ENCODE measurements around the gene RUFY1.
"Not testable (repeated sequence)": the region's sequence is repeated elsewhere in the genome, so short reads cannot be mapped to it uniquely, and the experiment has no call there.

The RUFY1 gene

GRCh38 chr5:179534431-179534830, 15.9 kb upstream of the RUFY1 start:
- H3K4me3 ChIP-seq (ENCODE audit: low read length in 2 of 2) = no peak overlapping the region
- no peak overlapping the region for H4K8ac ChIP-seq (ENCODE audit: low read depth, low read length)
- H3K27ac ChIP-seq (replicated peaks; ENCODE audit: low read length) = no peak overlapping the region
- no peak overlapping the region for H3K14ac ChIP-seq (ENCODE audit: low read length)
- no peak overlapping the region for H2BK15ac ChIP-seq (ENCODE audit: low read length)
- no peaks in the 10 kb centered on the region for H3K79me1 ChIP-seq (ENCODE audit: low read depth, low read length)
- H4K91ac ChIP-seq (ENCODE audit: low read depth, low read length, poor library complexity) = no peak overlapping the region
- no peak overlapping the region for H2BK5ac ChIP-seq (ENCODE audit: low read length)
- no peak overlapping the region for H3K23ac ChIP-seq (ENCODE audit: low read depth, low read length, poor library complexity)
- peaks cover 0 to 7% of the 10 kb centered on the region in 2 donors for H3K9me3 ChIP-seq (replicated peaks in 1 of 2; ENCODE audit: control insufficient read depth in 2 of 2, insufficient read depth in 1 of 2, low read depth in 1 of 2, low read length in 2 of 2)
- no peak overlapping the region for H2AFZ ChIP-seq (ENCODE audit: low read length)
- H3K36me3 ChIP-seq (replicated peaks in 1 of 2; ENCODE audit: control insufficient read depth in 2 of 2, insufficient read depth in 2 of 2, low read length in 2 of 2) = no peaks in the 10 kb centered on the region
- no CpG with 5 or more reads among the region's 12 CpGs for WGBS, 2 donors (ENCODE audit: extremely low coverage in 2 of 2, insufficient read length in 2 of 2, insufficient replicate concordance in 1 of 2)
- H3K9ac ChIP-seq (ENCODE audit: low read depth, low read length, poor library complexity) = no peak overlapping the region
- H3K4ac ChIP-seq (ENCODE audit: low read length) = no peak overlapping the region
- H2BK120ac ChIP-seq (ENCODE audit: low read depth, low read length) = no peak overlapping the region
- no peak for DNase-seq (ENCODE audit: low spot score)
- H3K4me2 ChIP-seq (ENCODE audit: insufficient read depth, low read length, poor library complexity, severe bottlenecking) = no peak overlapping the region
- no peak overlapping the region for H3K18ac ChIP-seq (ENCODE audit: low read length)
- H2AK5ac ChIP-seq (ENCODE audit: low read depth, low read length) = no peak overlapping the region
- H3K4me1 ChIP-seq (ENCODE audit: control insufficient read depth in 2 of 2, insufficient read depth in 1 of 2, low read depth in 1 of 2, low read length in 2 of 2) = no peaks in the 10 kb centered on the region
- H3K27me3 ChIP-seq (ENCODE audit: control insufficient read depth in 3 of 3, insufficient read depth in 3 of 3, low read depth in 1 of 3, low read length in 3 of 3) = no peaks in the 10 kb centered on the region
- no peak overlapping the region for H2BK12ac ChIP-seq (ENCODE audit: low read length)

- no peaks in the 10 kb centered on the region for H3K36me3 ChIP-seq (replicated peaks in 1 of 2; ENCODE audit: control insufficient read depth in 2 of 2, insufficient read depth in 2 of 2, low read length in 2 of 2)
- H3K9ac ChIP-seq (ENCODE audit: low read depth, low read length, poor library complexity) = no peak overlapping the region
- no peak overlapping the region for H3K27ac ChIP-seq (replicated peaks; ENCODE audit: low read length)
- H3K4me3 ChIP-seq (ENCODE audit: low read length in 2 of 2) = no peak overlapping the region
- H2BK12ac ChIP-seq (ENCODE audit: low read length) = no peak overlapping the region
- H3K18ac ChIP-seq (ENCODE audit: low read length) = no peak overlapping the region
- no peak overlapping the region for H3K4me2 ChIP-seq (ENCODE audit: insufficient read depth, low read length, poor library complexity, severe bottlenecking)
- H2AFZ ChIP-seq (ENCODE audit: low read length) = no peak overlapping the region
- H4K8ac ChIP-seq (ENCODE audit: low read depth, low read length) = no peak overlapping the region
- H2BK15ac ChIP-seq (ENCODE audit: low read length) = no peak overlapping the region
- H2AK5ac ChIP-seq (ENCODE audit: low read depth, low read length) = no peak overlapping the region
- no peaks in the 10 kb centered on the region for H3K9me3 ChIP-seq (replicated peaks in 1 of 2; ENCODE audit: control insufficient read depth in 2 of 2, insufficient read depth in 1 of 2, low read depth in 1 of 2, low read length in 2 of 2)
- H4K91ac ChIP-seq (ENCODE audit: low read depth, low read length, poor library complexity) = no peak overlapping the region
- no peak overlapping the region for H3K23ac ChIP-seq (ENCODE audit: low read depth, low read length, poor library complexity)
- no peak overlapping the region for H3K14ac ChIP-seq (ENCODE audit: low read length)
- no peak for DNase-seq (ENCODE audit: low spot score)
- H2BK120ac ChIP-seq (ENCODE audit: low read depth, low read length) = no peak overlapping the region
- H2BK5ac ChIP-seq (ENCODE audit: low read length) = no peak overlapping the region
- H3K27me3 ChIP-seq (ENCODE audit: control insufficient read depth in 3 of 3, insufficient read depth in 3 of 3, low read depth in 1 of 3, low read length in 3 of 3) = no peaks in the 10 kb centered on the region
- no CpG with 5 or more reads among the region's 6 CpGs for whole genome bisulfite sequencing, 2 donors (ENCODE audit: extremely low coverage in 2 of 2, insufficient read length in 2 of 2, insufficient replicate concordance in 1 of 2)
- no peak overlapping the region for H3K4ac ChIP-seq (ENCODE audit: low read length)
- no peaks in the 10 kb centered on the region for H3K4me1 ChIP-seq (ENCODE audit: control insufficient read depth in 2 of 2, insufficient read depth in 1 of 2, low read depth in 1 of 2, low read length in 2 of 2)
- H3K79me1 ChIP-seq (ENCODE audit: low read depth, low read length) = no peaks in the 10 kb centered on the region
Measured at GRCh38 chr5:179536676-179537075, 13.7 kb upstream of the RUFY1 start.

- Histone ChIP-seq H3K36me3 (replicated peaks in 1 of 2; ENCODE audit: control insufficient read depth in 2 of 2, insufficient read depth in 2 of 2, low read length in 2 of 2) (no peaks in the 10 kb centered on the region), H3K23ac (ENCODE audit: low read depth, low read length, poor library complexity) (no peak overlapping the region), H3K27ac (replicated peaks; ENCODE audit: low read length) (no peak overlapping the region), H3K4me1 (ENCODE audit: control insufficient read depth in 2 of 2, insufficient read depth in 1 of 2, low read depth in 1 of 2, low read length in 2 of 2) (no peaks in the 10 kb centered on the region), H2AFZ (ENCODE audit: low read length) (no peak overlapping the region), H4K91ac (ENCODE audit: low read depth, low read length, poor library complexity) (no peak overlapping the region), H3K4me3 (ENCODE audit: low read length in 2 of 2) (no peak overlapping the region), H2BK12ac (ENCODE audit: low read length) (no peak overlapping the region), H2BK120ac (ENCODE audit: low read depth, low read length) (no peak overlapping the region), H3K9me3 (replicated peaks in 1 of 2; ENCODE audit: control insufficient read depth in 2 of 2, insufficient read depth in 1 of 2, low read depth in 1 of 2, low read length in 2 of 2) (no peaks in the 10 kb centered on the region), H4K8ac (ENCODE audit: low read depth, low read length) (no peak overlapping the region), H2AK5ac (ENCODE audit: low read depth, low read length) (no peak overlapping the region), H3K18ac (ENCODE audit: low read length) (no peak overlapping the region), H3K4ac (ENCODE audit: low read length) (no peak overlapping the region), H3K27me3 (ENCODE audit: control insufficient read depth in 3 of 3, insufficient read depth in 3 of 3, low read depth in 1 of 3, low read length in 3 of 3) (no peaks in the 10 kb centered on the region), H2BK15ac (ENCODE audit: low read length) (no peak overlapping the region), H3K79me1 (ENCODE audit: low read depth, low read length) (no peaks in the 10 kb centered on the region), H2BK5ac (ENCODE audit: low read length) (no peak overlapping the region), H3K4me2 (ENCODE audit: insufficient read depth, low read length, poor library complexity, severe bottlenecking) (no peak overlapping the region), H3K14ac (ENCODE audit: low read length) (no peak overlapping the region), H3K9ac (ENCODE audit: low read depth, low read length, poor library complexity) (no peak overlapping the region)
- DNase-seq (ENCODE audit: low spot score) = no peak
- no CpG with 5 or more reads among the region's 7 CpGs for WGBS, 2 donors (ENCODE audit: extremely low coverage in 2 of 2, insufficient read length in 2 of 2, insufficient replicate concordance in 1 of 2)
Measured at GRCh38 chr5:179542170-179542569, 8.2 kb upstream of the RUFY1 start.

- H3K23ac ChIP-seq (ENCODE audit: low read depth, low read length, poor library complexity); H3K27me3 ChIP-seq (ENCODE audit: control insufficient read depth in 3 of 3, insufficient read depth in 3 of 3, low read depth in 1 of 3, low read length in 3 of 3); H3K18ac ChIP-seq (ENCODE audit: low read length); H3K36me3 ChIP-seq (replicated peaks in 1 of 2; ENCODE audit: control insufficient read depth in 2 of 2, insufficient read depth in 2 of 2, low read length in 2 of 2); H4K8ac ChIP-seq (ENCODE audit: low read depth, low read length); H3K14ac ChIP-seq (ENCODE audit: low read length); H2AFZ ChIP-seq (ENCODE audit: low read length); H3K4me3 ChIP-seq (ENCODE audit: low read length in 2 of 2); H3K79me1 ChIP-seq (ENCODE audit: low read depth, low read length); H3K4me2 ChIP-seq (ENCODE audit: insufficient read depth, low read length, poor library complexity, severe bottlenecking); H3K9me3 ChIP-seq (replicated peaks in 1 of 2; ENCODE audit: control insufficient read depth in 2 of 2, insufficient read depth in 1 of 2, low read depth in 1 of 2, low read length in 2 of 2); H2BK12ac ChIP-seq (ENCODE audit: low read length); H3K9ac ChIP-seq (ENCODE audit: low read depth, low read length, poor library complexity); H4K91ac ChIP-seq (ENCODE audit: low read depth, low read length, poor library complexity); H2BK5ac ChIP-seq (ENCODE audit: low read length); H2BK15ac ChIP-seq (ENCODE audit: low read length); H3K4ac ChIP-seq (ENCODE audit: low read length); H2BK120ac ChIP-seq (ENCODE audit: low read depth, low read length); DNase-seq (ENCODE audit: low spot score); H3K4me1 ChIP-seq (ENCODE audit: control insufficient read depth in 2 of 2, insufficient read depth in 1 of 2, low read depth in 1 of 2, low read length in 2 of 2); H3K27ac ChIP-seq (replicated peaks; ENCODE audit: low read length); H2AK5ac ChIP-seq (ENCODE audit: low read depth, low read length): not testable (repeated sequence)
- WGBS, 2 donors (ENCODE audit: extremely low coverage in 2 of 2, insufficient read length in 2 of 2, insufficient replicate concordance in 1 of 2) = no CpG with 5 or more reads among the region's 15 CpGs
Measured at GRCh38 chr5:179543275-179543674, 7.1 kb upstream of the RUFY1 start.

Data from neuronal stem cell (in vitro differentiated cells).